HCT116 (cell line): ENCODE results near the gene DHCR7.

Source experiments
- ATF3 ChIP-seq: IDR thresholded peaks from 2 replicates; pipeline ENCODE4 v1.6.1; 2012
- CTCF ChIP-seq, 3 experiments: fragments of 200-600 bp in 1 of 3; sonication (generic) in 1 of 3; IDR thresholded peaks in 2 of 3; conservative IDR thresholded peaks in 1 of 3; 2 replicates each; pipeline ENCODE4 v1.5.1; 2012 to 2017; ENCODE audit warnings: low read depth in 2 of 3, low read length in 2 of 3, antibody characterized with exemption in 1 of 3, borderline replicate concordance in 1 of 3, control low read depth in 1 of 3, mild to moderate bottlenecking in 1 of 3, mixed read lengths in 1 of 3, mixed run types in 1 of 3, moderate library complexity in 1 of 3; ENCODE audit not compliant: insufficient read depth in 1 of 3
- EZH2 ChIP-seq: fragments of 200-600 bp; sonication (generic); IDR thresholded peaks from 2 replicates; pipeline ENCODE4 v1.6.1; 2017; ENCODE audit warnings: antibody characterized with exemption, mixed run types
- POLR2A ChIP-seq: IDR thresholded peaks from 2 replicates; pipeline ENCODE4 v1.7.0; 2011; ENCODE audit warnings: borderline replicate concordance; ENCODE audit not compliant: insufficient read depth, insufficient read length; ENCODE audit errors: extremely low read depth
- SP1 ChIP-seq: IDR thresholded peaks from 2 replicates; pipeline ENCODE4 v1.6.1; 2012; ENCODE audit warnings: low read depth

- TF ChIP-seq EZH2: no peak
- TF ChIP-seq POLR2A: no peak
- no peak for TF ChIP-seq SP1
- no peak for TF ChIP-seq ATF3
- no peak for TF ChIP-seq CTCF (IDR thresholded peaks at IDR 0.05 in 2 of 3, conservative IDR thresholded peaks at IDR 0.05 in 1 of 3; ENCODE audit: borderline replicate concordance in 1 of 3, insufficient read depth in 1 of 3, low read depth in 2 of 3, low read length in 2 of 3)
Measured at GRCh38 chr11:71459076-71459766, 11.0 kb upstream of the DHCR7 start.
